Osteoblast (primary cell): ENCODE data around the gene PPM1E. TPM values are rescaled to one million over a fixed set of nuclear protein-coding genes. Genes with fewer than 3 reads are reported as not detected.

Source experiments
- DNase-seq: peaks from one replicate; pipeline ENCODE4 v3.0.0; 2011; ENCODE audit warnings: low spot score, mixed read lengths; ENCODE audit not compliant: insufficient read length; ENCODE audit errors: missing footprints
- H2AFZ ChIP-seq: 2 replicates; pipeline ENCODE4 v1.6.0; 2011; ENCODE audit warnings: mild to moderate bottlenecking, low read length
- H3K27ac ChIP-seq: 2 replicates; pipeline ENCODE4 v1.5.1; 2011; ENCODE audit warnings: mild to moderate bottlenecking, low read depth, low read length, moderate library complexity
- H3K27me3 ChIP-seq: 2 replicates; pipeline ENCODE4 v1.6.0; 2012; ENCODE audit warnings: mild to moderate bottlenecking, control low read depth, inconsistent platforms, low read length, moderate library complexity; ENCODE audit not compliant: insufficient read depth
- H3K36me3 ChIP-seq: 2 replicates; pipeline ENCODE4 v1.5.1; 2011; ENCODE audit warnings: mild to moderate bottlenecking, low read length, control low read depth, moderate library complexity; ENCODE audit not compliant: insufficient read depth
- H3K4me1 ChIP-seq: 2 replicates; pipeline ENCODE4 v1.5.1; 2011; ENCODE audit warnings: mild to moderate bottlenecking, low read length, control low read depth, moderate library complexity; ENCODE audit not compliant: insufficient read depth
- H3K4me2 ChIP-seq: 2 replicates; pipeline ENCODE4 v1.6.0; 2011; ENCODE audit warnings: mild to moderate bottlenecking, low read length; ENCODE audit not compliant: insufficient read depth
- H3K4me3 ChIP-seq: fragments of 200-600 bp; sonication (generic); 3 replicates; pipeline ENCODE4 v1.5.1; 2012; ENCODE audit warnings: mild to moderate bottlenecking, low read length, inconsistent platforms; ENCODE audit not compliant: insufficient read depth
- H3K79me2 ChIP-seq: 2 replicates; pipeline ENCODE4 v1.6.0; 2012; ENCODE audit warnings: mild to moderate bottlenecking, low read length, control low read depth, inconsistent platforms; ENCODE audit not compliant: insufficient read depth
- H3K9me3 ChIP-seq: 2 replicates; pipeline ENCODE4 v1.5.1; 2011; ENCODE audit warnings: low read depth, low read length, control low read depth
- H4K20me1 ChIP-seq: 2 replicates; pipeline ENCODE4 v1.6.0; 2012; ENCODE audit warnings: mild to moderate bottlenecking, low read length, control low read depth; ENCODE audit not compliant: insufficient read depth
- total RNA-seq: library from RNA; depleted of rRNA; stranded (reverse); fragments of >200 nt; gene quantifications from 2 replicates; pipeline ENCODE4 v1.2.3, GENCODE V29; 2012
- TF ChIP-seq, protein P1 (sequence below): IDR thresholded peaks from 2 replicates; pipeline ENCODE4 v1.5.1; 2011; ENCODE audit warnings: mild to moderate bottlenecking, low read depth, low read length, moderate library complexity; ENCODE audit errors: extremely low read depth

The PPM1E gene
- total RNA-seq, 1 donor, result under 0.01 TPM

DNA sequence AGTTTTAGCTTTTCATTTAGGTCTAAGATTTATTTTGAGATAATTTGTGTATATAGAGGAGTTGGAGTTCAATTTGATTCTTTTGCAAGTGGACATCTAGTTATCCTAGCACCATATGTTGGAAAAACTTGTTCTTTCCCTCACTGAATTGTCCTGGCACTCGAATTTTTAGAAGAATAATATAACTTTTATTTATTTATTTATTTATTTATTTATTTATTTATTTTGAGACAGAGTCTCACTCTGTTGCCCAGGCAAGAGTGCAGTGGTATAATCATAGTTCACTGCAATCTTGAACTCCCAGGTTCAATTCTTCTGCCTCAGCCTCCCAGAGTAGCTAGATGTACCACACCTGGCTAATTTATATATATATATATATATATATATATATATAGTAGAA, 29.4 kb downstream of the PPM1E start:
- Histone ChIP-seq H3K4me3 (no peak overlapping the region), H3K27ac (no peak overlapping the region), H3K27me3 (no peaks in the 10 kb centered on the region), H4K20me1 (no peaks in the 10 kb centered on the region), H3K79me2 (no peaks in the 10 kb centered on the region), H3K36me3 (no peaks in the 10 kb centered on the region), H3K9me3 (no peaks in the 10 kb centered on the region), H2AFZ (no peak overlapping the region), H3K4me1 (peaks cover 10% of the 10 kb centered on the region), H3K4me2 (no peak overlapping the region)
- TF ChIP-seq, protein P1, sequence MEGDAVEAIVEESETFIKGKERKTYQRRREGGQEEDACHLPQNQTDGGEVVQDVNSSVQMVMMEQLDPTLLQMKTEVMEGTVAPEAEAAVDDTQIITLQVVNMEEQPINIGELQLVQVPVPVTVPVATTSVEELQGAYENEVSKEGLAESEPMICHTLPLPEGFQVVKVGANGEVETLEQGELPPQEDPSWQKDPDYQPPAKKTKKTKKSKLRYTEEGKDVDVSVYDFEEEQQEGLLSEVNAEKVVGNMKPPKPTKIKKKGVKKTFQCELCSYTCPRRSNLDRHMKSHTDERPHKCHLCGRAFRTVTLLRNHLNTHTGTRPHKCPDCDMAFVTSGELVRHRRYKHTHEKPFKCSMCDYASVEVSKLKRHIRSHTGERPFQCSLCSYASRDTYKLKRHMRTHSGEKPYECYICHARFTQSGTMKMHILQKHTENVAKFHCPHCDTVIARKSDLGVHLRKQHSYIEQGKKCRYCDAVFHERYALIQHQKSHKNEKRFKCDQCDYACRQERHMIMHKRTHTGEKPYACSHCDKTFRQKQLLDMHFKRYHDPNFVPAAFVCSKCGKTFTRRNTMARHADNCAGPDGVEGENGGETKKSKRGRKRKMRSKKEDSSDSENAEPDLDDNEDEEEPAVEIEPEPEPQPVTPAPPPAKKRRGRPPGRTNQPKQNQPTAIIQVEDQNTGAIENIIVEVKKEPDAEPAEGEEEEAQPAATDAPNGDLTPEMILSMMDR, result no peak
- no peak for DNase-seq

DNA sequence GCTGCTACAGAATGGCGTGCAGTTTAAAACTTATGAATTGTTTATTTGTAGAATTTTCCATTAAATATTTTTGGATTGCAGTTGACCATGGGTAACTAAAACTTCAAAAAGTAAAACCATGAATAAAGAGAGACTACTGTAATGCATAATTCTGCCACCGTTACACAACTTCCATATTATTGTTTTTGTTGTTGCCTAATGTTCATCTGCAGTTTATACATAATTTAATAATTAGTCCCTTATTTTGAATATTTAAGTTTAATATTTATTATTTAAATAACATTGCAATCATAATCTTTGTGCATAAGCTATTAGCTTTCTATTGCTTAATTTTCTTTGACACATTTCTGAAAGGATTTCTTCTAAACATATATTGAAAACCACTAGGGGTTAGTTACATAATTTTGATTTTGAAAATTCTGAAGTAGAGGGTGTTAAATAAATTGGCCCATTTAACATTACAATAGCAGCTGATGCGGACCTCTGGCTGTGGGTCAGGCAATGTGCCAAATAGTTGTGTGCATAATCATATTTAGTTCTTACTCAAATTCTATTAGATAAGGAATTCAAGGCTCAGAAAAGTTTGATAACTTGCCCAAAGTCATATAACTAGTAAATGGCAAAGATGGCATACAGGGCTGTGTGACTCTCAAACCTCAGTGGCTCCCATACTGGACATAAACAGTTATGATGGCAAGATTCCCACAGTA, 31.1 kb downstream of the PPM1E start:
- TF ChIP-seq, protein P1, result no peak
- Histone ChIP-seq H3K27ac (peak overlapping the region; percentile 3), H3K79me2 (no peaks in the 10 kb centered on the region), H2AFZ (no peak overlapping the region), H3K4me2 (peak overlapping the region; percentile 25), H3K4me1 (peaks cover 10% of the 10 kb centered on the region), H3K27me3 (no peaks in the 10 kb centered on the region), H4K20me1 (no peaks in the 10 kb centered on the region), H3K4me3 (no peak overlapping the region), H3K36me3 (no peaks in the 10 kb centered on the region), H3K9me3 (no peaks in the 10 kb centered on the region)
- peak; percentile 4 for DNase-seq

DNA sequence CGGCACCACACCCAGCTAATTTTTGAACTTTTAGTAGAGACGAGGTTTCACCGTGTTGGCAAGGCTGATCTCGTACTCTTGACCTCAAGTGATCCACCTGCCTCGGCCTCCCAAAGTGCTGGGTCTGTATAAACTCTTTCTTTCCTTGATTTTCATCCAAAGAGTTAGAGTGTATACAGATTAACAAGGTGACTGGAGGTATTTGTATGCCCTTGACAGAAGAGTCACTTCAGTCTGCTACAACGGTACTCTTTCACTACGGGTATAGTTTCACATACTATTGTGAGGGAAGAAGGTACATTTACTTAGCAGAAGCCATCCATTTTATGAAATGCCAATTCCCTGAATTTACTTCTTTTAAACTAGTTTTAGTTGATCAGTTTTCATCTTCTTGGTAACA, 32.5 kb downstream of the PPM1E start:
- no peaks in the 10 kb centered on the region for H3K36me3 ChIP-seq
- H3K79me2 ChIP-seq, result no peaks in the 10 kb centered on the region
- no peak overlapping the region for H3K4me2 ChIP-seq
- H2AFZ ChIP-seq, result no peak overlapping the region
- TF ChIP-seq, protein P1, result no peak
- no peak overlapping the region for H3K4me3 ChIP-seq
- H3K9me3 ChIP-seq, result no peaks in the 10 kb centered on the region
- H3K27ac ChIP-seq, result no peak overlapping the region
- no peaks in the 10 kb centered on the region for H3K27me3 ChIP-seq
- DNase-seq, result no peak
- H3K4me1 ChIP-seq, result peaks cover 10% of the 10 kb centered on the region
- no peaks in the 10 kb centered on the region for H4K20me1 ChIP-seq

DNA sequence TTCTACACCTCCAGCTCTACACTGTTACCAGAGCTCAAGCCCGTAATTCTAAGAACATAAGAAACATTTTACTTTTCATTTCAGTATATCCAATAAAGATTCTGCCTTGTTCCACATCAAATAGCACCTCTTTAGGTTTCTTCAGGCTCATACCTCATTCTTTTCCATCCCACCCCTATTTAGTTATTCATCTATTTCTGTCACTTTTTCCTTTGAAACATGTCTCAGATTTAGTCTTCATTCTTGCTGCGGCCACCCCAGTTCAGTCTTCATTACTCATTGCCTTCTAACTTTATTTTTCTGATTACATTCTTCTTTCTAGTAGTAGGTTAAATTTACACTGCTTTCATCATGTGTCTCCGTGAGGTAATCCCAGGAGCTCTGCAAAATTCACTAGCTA, 33.5 kb downstream of the PPM1E start:
- no peak overlapping the region for H2AFZ ChIP-seq
- H3K36me3 ChIP-seq, result no peaks in the 10 kb centered on the region
- no peak for DNase-seq
- no peak overlapping the region for H3K4me3 ChIP-seq
- H3K27me3 ChIP-seq, result no peaks in the 10 kb centered on the region
- H3K27ac ChIP-seq, result no peak overlapping the region
- H3K4me2 ChIP-seq, result no peak overlapping the region
- H3K9me3 ChIP-seq, result no peaks in the 10 kb centered on the region
- H4K20me1 ChIP-seq, result no peaks in the 10 kb centered on the region
- TF ChIP-seq, protein P1, result no peak
- H3K4me1 ChIP-seq, result peaks cover 10% of the 10 kb centered on the region
- H3K79me2 ChIP-seq, result no peaks in the 10 kb centered on the region
